Tongue (tissue), 2 donors: ENCODE measurements around the gene CYB5RL. TPM values are rescaled to one million over a fixed set of nuclear protein-coding genes. Genes with fewer than 3 reads are reported as not detected.
"Not testable (repeated sequence)": the region's sequence is repeated elsewhere in the genome, so short reads cannot be mapped to it uniquely, and the experiment has no call there.

Experiments
- DNase-seq: peaks from one replicate; pipeline ENCODE4 v3.0.0-alpha.2; 2015
- total RNA-seq: library from RNA; depleted of rRNA; stranded (reverse); fragments of >200 nt; gene quantifications from one replicate; pipeline ENCODE4 v1.2.3, GENCODE V29; 2014

Gene CYB5RL
- total RNA-seq, 1 donor from 2014 or later = 6.1 TPM

DNA sequence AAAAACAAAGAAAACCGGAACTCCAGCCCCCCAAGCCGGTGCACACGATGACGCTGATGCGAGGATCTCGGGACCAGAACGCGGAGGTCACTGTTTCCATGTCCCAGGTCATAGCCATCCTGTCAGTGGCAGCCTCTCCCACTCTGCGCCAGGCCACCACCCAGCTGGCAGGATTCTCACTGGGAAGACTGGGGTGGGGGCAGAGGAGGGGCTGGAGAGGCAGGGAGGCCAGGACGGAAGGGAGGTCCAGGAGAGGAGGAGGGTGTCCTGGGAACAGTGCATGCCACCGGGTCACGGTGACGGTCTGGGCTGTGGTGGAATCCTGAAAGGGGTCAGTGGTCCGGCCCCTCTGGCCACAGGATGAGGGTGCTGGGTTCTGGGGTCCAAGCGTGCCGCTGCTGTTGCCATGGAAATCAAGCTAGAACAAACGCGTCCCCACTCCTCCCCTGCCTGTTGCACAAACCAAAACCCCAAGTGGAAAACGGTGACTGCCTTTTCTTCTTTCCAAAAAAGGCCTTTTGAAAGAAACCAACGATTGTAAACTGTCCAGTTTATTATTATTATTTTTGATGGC is 26.2 kb upstream of the CYB5RL start:
- DNase-seq = no peak

DNA sequence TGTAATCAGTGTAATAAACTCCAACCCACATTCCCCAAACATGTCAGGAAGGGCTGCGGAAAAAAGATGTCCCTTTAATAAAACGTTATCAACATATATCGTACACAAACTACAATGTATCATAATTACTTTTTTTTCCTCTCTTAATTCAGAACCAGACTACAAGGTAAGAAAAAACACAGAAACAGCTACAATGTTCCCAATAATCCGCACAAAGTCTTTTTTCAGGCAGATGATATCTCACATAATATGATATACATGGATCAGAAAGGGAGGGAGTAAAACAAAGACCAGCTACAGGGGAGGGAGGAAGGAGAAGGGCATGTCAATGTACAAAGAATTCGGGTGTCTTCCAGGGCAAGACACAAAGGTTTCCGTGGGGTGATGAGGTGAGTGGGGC is 25.5 kb upstream of the CYB5RL start:
- no peak for DNase-seq

DNA sequence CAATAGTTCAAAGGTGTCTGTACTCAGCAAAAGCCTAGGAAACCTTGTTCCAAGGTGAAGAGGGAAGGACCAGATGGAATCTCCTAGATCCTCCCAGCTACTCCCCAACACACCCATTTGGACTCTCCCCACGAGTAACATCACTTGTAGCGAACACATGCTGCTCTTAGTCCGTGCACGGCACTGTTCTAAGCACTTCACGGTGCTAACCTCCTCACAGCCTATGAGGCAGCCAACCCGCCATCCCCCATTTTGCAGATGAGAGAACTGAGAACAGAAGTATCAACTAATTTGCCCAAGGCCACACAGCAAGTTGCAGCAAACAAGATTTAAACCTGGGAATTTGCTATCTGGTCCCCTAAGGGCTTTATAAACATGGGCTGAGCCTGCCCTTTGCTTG is 24.4 kb upstream of the CYB5RL start:
- no peak for DNase-seq

DNA sequence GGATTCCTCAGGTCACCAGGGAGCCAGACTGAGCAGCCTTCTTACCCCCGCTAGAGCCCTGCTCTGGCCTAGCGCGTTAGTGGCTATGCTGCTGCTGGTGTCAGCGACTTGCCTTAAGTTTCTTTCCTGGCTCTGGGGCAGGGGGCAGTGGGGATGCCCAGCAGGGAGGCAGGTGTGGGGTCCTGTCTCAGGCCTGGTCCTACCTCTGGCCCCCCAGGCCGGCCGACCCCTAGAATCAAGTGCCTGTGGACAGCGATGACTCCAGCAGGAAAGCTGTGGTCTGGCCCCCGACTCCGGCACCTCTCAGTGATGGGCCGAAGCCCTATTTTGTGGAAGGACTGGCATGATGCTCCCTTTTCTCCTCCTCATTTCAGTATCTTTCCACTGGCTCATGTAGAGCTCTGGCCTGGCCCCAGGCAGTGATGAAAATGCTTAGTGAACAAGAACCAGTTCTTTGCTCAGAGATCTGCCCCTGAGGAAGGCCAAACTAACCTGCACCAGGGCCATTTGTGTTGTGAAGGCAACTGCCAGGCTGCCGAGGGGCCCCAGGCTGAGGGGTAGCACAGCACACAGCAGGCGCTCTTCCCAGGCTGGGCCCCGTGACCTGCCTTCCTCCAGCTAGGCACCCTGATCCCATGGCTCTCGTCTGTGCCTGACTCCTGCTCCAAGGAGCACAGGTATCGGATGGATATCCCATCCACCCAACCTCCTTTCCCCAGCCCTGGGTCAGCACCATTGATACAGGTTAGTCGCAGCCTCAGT is 23.8 kb upstream of the CYB5RL start:
- no peak for DNase-seq

DNA sequence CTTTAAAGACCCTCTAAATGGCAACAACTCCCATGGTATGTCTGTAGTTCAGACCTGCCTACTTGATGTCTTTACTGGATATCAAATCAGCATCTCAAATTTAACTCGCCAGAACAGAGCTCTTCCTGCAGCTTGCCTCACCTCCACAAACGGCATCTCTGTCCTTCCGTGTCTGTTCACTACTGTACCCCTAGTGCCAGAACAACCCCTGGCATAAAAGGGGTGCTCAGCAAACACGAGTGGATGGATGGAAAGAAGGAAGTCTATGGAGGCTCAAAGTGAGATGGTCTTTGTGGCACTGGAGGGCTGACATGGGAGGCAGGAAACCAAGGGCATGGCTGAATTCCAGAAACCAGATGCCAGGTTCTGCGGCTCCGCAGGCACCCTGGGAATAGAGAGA is 22.9 kb upstream of the CYB5RL start:
- DNase-seq = no peak

DNA sequence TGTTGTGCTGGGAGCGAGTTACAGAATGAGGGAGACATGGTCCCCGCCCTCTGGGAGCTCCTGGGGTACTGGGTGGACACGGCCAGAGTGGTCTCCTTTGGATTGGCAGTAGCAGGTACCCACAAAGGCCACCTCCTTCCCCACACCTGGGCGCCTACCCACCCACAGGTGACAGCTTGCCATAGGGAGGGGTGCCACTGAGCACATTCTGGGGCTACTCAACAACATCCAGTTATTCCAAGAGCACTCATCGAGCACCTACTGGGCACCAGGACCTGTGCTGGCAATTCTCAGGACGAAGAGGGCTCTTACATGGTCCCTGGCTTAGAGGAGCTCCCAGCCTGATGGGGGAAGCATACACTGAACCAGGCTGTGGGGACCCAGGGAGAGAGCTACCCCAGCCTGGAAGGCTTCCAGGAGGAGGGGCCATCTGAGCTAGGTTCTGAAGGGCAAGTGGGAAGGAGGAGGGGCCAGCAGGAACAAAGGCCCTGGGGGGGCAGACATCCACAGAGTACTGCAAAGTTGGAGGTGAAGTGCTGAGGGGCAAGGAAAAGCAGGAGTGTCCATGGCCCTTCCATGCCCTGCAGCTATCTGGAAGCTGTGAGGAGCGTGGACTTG is 22.1 kb upstream of the CYB5RL start:
- no peak for DNase-seq

DNA sequence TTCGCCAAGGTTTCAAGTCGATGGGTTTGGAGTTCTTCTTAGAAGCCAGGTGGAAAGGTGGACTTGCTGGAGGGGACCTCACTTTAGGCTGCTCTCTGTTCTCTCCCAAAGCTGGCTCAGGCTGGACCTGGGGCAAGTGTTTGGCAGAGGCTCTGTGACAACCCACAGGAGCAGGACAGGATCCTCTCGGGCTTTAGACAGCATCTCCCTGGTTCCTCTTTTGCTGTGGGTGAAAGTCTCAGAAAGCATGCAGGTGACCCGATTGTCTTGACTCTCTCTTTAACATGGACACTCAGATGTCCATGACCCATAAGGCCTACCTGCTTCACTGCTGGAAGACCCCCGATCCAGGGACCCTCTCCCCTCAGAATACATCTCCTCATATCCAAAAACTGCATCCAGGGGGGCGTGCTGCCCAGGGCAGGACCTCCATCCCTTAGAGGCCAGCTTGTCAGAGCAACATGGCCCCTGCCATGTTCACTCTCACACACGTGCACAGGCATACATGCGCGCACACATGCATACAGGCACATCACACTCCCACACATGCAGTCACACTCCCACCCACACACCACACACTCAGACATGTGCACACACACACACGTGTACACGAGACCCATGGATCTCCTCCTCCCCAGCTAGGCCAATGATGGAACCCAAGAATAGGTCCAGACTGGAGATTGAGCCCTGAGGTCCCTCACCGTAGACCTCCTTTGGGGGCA is 21.4 kb upstream of the CYB5RL start:
- DNase-seq = no peak

DNA sequence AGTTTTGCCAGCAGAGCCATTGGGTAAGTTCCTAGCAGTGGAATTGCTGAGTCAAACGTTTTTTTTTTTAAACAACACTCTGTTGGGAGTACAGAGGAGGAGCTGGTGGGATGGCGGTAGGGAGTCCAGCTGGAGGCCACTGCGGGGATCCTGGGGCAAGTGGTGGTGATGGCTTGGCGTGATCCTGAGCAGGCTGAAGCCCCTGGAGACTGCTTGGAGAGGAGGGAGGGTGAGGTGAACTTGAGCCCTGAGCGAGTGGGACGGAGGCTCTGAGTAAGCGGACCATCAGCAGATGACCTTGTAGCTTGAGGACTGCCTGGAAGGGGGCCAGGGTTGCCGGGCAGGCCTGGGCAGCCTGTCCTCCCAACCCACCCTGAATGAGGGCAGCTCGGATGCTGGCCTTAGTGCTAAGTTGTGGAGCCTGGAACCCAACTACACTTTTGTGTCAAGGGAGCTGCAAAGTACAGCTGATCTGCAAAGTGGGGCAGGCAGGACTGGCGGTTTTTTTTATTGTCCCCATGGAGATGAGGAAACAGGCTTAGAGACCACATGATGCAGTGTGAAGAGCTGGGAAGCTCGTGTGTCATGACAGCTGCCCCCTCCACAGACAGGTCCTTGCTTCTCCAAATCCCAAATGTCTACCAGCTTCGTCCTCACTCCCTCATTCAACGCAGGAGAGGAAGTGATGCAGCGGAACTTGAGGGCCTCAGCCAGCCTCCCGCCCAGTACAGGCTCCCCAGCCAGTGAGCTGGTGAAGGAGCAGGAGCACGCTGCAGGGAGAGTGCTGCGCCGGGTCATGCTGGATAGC is 20.4 kb upstream of the CYB5RL start:
- DNase-seq = peak; percentile 85

DNA sequence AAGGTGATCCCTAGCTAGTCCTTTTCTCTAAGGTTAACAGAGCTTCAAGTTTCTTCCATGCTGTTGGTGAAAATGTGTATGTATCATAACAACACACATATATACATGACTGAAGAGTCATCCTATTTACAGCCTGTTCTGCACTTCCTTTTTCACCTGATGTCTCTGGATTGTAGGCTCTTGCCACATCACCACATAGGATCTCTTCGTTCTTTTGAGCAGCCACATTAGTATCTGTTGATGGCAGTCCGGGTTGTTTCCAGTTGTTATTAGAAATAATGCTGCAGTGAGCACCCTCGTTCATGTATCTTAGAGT is 19.8 kb upstream of the CYB5RL start:
- no peak for DNase-seq

DNA sequence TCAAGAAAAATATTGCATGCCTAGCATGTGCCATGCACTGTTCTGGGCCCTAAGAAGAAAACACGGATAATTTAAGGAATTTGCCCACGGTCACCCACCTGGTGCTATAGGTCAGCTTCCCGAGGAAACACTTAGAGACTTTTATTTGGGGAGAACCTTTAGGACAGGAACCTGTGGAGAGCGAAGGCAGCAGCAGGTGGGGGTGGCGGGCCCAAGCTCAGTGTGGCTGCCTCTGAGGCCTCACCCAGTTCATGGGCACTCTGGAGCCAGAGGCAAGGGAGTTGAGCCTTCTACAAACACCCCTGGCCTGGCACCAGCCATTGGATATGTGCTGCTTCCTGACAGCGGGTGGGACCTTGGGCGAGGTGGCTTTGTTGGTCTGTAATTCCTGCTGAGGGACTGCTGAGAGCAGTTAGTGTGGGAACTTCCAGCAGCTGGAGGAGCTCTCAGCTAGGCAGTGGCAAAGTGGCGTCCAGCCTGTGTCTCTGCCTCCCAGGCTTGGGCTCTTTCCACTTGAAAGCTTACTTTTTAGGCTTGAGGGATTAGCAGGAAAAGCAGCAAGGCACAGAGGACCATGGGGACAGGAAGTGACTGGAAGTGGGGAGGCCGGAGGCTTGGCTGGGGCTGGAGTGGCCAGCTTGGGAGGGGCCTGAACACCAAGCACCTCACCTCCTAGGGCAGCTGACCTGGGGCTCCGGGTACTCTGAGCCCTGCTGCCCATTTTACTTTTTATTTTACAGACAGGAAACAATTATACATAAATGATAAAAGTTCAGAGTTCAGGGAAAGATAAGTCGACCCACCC is 19.3 kb upstream of the CYB5RL start:
- DNase-seq = peak; percentile 67

DNA sequence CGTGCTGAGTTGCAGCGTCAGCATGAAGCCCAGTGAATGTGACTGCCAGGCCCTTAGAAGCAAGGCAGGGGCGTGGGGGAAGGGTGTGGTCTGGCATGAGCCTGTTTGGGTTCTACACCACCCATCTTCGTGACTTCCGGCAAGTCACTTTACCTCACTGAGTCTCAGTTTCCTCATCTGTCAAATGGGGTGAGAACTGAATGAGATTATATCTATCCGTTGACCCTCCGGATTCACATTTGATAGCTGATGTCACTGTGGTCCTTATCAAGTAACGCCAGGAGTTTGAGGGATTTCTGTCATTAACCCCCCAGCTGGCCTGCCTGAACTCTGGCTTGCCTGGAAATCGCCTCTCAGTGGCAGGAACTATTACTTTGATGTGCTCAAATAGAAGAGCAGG is 15.7 kb upstream of the CYB5RL start:
- no peak for DNase-seq

DNA sequence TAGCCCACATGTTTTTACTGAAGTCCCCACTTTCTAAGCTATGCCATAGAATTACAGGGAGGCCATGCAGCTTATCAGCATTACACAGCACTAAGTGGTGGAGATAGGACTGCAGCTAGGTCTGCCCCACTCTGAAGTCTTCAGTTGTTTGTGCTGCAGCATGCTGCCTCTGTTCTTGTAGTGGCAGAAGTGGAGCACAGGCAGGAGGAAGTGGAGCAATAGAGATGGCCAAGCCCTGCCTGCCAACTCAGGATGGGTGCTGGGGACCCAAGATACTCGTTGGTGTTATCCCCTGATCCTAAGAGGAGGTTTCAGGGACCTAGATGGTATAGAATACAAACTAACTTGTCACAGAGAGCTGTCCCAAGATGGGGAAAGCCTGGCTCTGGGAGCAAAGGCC is 13.0 kb upstream of the CYB5RL start:
- no peak for DNase-seq

DNA sequence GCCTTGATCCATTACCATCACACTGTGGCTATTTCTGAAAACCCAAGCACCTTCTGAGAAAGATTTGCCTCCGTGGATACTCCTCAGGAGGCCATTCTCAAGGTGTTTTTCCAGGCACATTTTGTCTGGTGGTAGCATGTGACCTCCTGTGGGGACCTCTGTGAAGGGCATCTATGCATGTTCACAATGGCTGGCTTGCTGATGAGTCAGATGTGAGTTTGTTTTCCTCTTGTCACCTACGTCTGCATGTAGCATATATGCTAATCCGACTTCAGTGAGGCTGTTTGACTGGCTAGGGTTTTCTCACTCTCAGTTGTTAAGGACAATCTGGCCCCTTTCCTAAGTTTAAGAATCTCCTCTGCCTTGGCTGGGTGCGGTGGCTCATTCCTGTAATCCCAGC is 8.1 kb upstream of the CYB5RL start:
- DNase-seq = not testable (repeated sequence)

DNA sequence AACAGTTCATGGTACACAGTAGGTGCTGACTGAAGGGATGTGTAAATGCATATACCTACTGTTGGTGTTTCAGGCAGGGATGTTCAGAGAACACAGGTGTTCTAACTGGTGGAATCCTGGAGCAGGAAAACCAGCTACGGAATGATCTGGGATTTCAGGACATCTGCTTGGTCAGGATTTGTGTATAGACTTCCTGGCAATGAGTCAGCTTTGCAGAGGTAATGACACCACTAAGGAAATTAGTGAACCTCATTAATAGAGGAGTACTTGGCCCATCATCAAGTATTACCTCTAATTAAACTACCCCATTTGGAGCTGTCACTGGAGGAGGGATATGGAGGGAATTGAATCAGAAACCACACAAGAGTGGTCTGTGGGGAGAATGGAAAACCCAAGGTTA is 7.5 kb upstream of the CYB5RL start:
- DNase-seq = no peak

DNA sequence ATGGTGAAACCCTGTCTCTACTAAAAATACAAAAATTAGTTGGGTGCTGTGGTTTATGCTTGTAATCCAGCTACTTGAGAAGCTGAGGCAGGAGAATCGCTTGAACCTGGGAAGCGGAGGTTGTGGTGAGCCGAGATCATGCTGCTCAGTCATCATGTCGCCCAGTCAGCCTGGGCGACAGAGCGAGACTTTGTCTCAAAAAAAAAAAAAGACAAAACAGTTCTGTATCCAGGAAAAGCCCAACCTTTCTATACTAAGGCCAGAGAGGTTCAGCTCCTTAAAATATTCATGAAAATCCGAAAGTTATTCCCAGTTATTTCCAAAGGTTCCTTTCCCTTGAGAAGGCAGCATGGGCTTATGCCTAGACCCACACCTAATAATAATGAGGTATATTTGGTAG is 4.4 kb upstream of the CYB5RL start:
- DNase-seq = no peak

DNA sequence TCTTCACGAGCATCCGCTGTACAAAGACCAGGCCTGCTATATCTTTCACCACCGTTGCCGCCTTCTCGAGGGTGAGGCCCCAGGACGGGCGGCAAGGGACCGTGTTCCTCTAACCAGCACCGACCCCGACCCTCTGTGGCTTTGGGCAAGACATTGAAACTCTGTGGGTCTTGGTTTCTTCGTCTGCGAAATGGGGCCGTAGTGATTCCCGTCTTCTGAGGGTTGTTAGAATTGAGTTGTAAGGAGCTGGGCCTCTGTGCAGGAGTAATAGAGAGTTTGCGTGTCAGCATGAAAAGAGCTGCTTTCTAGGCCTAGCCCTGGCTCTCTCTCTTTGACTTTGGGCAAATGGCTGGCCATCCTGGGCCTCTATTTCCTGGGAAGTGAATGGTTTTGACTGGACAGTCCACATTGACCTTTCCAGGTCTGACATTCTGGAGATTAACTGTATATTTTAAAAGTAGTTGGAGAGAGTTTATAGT is 728 bp upstream of the CYB5RL start:
- no peak for DNase-seq

DNA sequence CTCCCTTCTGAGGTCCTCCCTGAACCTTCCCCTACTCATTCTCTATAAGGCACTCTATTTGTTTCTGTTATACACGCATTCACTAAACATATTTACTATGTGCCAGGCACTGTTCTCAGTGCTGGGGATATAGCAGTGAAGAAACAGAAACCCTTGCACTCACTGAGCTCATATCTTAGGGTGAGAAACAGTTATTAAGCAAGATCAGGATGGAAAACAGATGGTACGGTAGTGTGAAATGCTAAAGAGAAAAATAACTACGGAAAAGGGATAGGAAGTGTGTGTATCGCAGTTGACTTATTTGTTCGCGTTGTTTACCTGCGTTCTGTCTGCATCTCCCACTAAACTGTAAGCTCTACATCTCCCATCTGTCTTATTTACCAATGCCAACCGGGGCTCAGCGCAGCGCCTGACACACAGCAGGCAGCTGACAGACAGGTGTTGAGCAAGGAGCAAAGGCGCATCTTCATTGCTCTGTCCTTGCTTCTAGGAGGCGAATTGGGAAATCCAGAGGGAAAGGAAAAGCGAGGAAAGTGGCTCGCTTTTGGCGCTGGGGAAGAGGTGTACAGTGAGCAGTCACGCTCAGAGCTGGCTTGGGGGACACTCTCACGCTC is 572 bp downstream of the CYB5RL start:
- no peak for DNase-seq

DNA sequence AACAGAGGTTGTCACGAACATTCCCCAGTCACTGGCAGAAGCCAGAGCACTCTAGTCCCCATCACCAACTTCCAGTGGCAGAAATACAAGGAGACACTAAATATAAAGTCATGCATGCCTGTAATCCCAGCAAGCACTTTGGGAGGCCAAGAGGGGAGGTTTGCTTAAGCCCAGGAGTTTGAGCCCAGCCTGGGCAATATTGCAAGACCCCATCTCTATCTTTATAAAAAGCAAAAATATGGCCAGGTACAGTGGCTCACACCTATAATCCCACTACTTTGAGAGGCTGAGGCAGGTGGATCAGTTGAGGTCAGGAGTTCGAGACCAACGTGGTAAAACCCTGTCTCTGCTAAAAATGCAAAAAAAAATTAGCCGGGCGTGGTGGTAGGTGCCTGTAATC is 6.4 kb downstream of the CYB5RL start:
- DNase-seq = no peak

DNA sequence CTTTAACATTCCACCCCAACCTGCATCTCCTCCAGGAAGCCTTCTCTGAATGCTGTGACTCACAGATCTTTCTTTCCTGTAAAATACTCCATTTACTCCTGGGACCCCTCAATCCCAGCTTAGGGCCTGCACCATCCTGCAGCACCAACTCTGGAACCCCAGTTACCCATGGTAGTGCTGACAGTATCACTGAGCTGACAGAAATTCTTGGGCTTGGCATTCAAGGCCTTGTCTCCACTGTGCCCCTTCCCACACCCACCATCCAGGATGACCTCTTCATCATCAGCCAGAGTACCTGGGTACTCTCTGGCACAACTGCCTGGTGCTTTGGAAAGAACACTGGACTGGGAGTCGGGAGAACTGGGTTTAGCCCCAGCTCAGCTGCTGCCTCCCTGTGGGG is 8.3 kb downstream of the CYB5RL start:
- no peak for DNase-seq

DNA sequence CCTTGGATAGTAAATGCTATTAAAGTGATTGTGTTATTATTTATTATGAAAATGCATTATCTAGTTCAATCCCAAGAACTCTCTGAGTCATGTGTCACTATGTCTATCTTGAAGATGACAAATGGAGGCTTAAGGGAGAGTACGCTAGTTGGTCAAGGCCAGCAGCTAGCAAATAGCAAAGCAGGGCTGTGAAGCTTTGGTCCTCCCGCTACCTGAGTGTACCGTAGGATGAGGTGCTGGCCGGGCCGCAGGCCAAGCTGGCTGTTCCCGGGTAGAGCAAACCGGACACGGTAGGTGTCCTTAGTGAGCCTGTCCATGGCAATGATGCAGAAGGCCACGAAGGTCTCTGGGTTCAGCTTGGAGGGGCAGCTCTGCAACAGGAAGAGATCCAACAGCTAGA is 9.3 kb downstream of the CYB5RL start:
- DNase-seq = no peak

DNA sequence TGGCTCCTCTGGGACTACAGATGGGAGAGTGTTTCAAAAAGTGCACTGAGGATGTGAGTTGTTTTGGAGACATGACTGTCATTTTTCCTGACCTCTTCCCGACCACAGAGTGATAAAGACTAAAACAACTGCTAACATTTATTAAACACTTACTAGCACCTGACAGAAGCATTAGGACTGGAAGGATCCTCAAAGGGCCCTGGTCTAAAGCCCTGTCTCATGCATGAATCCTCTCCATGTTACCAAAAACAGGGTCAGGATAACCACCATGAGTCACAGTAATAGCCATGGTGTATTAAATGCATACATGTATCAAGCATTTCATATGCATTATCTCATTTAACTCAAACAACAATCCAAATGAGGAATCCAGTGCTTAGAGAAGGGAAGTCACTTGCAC is 11.5 kb downstream of the CYB5RL start:
- no peak for DNase-seq
